Endometrium (tissue), 2 donors: ENCODE results near the gene CENPO.

Experiments
- FAIRE-seq: peaks from 2 replicates; lab custom pipeline; 2012; peaks lifted over from hg19 to GRCh38; lab: Jason Lieb, UNC
- donor health status: control.
- donor health status: control.

The CENPO gene

GRCh38 chr2:24839729-24840128 is 46.5 kb downstream of the CENPO start:
- no peak for FAIRE-seq

GRCh38 chr2:24840164-24840869 is 47.1 kb downstream of the CENPO start:
- FAIRE-seq: no peak

- no peak for FAIRE-seq
Observed at GRCh38 chr2:24840962-24841945, 48.0 kb downstream of the CENPO start.

- FAIRE-seq: no peak
Observed at GRCh38 chr2:24842081-24843050, 49.1 kb downstream of the CENPO start.

- no peak for FAIRE-seq
Observed at GRCh38 chr2:24843330-24843860, 50.2 kb downstream of the CENPO start.

GRCh38 chr2:24844023-24844685 is 50.9 kb downstream of the CENPO start:
- FAIRE-seq: no peak

- FAIRE-seq: no peak
Observed at GRCh38 chr2:24845691-24846090, 52.5 kb downstream of the CENPO start.

GRCh38 chr2:24850944-24851343 is 57.7 kb downstream of the CENPO start:
- no peak for FAIRE-seq

- no peak for FAIRE-seq
Observed at GRCh38 chr2:24852026-24852425, 58.8 kb downstream of the CENPO start.

- FAIRE-seq: no peak
Observed at GRCh38 chr2:24852431-24853020, 59.3 kb downstream of the CENPO start.

- no peak for FAIRE-seq
Observed at GRCh38 chr2:24853046-24853445, 59.8 kb downstream of the CENPO start.

- FAIRE-seq: no peak
Observed at GRCh38 chr2:24853996-24854395, 60.8 kb downstream of the CENPO start.

- FAIRE-seq: no peak
Observed at GRCh38 chr2:24855022-24855622, 61.9 kb downstream of the CENPO start.

- no peak for FAIRE-seq
Observed at GRCh38 chr2:24855726-24856125, 62.5 kb downstream of the CENPO start.

GRCh38 chr2:24856791-24857211 is 63.6 kb downstream of the CENPO start:
- FAIRE-seq: no peak

- no peak for FAIRE-seq
Observed at GRCh38 chr2:24857746-24858145, 64.5 kb downstream of the CENPO start.

GRCh38 chr2:24858996-24859395 is 65.8 kb downstream of the CENPO start:
- FAIRE-seq: no peak

- no peak for FAIRE-seq
Observed at GRCh38 chr2:24859968-24860600, 66.9 kb downstream of the CENPO start.

- no peak for FAIRE-seq
Observed at GRCh38 chr2:24860631-24861030, 67.4 kb downstream of the CENPO start.

- no peak for FAIRE-seq
Observed at GRCh38 chr2:24861500-24861899, 68.3 kb downstream of the CENPO start.
